NT2/D1 (cell line): Measurements from ENCODE around the gene OR6B2.

ENCODE experiments used
- DNase-seq: peaks from one replicate; pipeline ENCODE4 v3.0.0-alpha.2; 2011; ENCODE audit warnings: low read depth, low spot score
- H3K27me3 ChIP-seq: 2 replicates; pipeline ENCODE4 v1.6.0; 2011; ENCODE audit warnings: mild to moderate bottlenecking; ENCODE audit not compliant: insufficient read length, insufficient read depth
- H3K36me3 ChIP-seq: 2 replicates; pipeline ENCODE4 v1.6.1; 2011; ENCODE audit warnings: mild to moderate bottlenecking, low read length, mixed read lengths; ENCODE audit not compliant: insufficient read depth, insufficient read length
- H3K4me1 ChIP-seq: 2 replicates; pipeline ENCODE4 v1.5.1; 2011; ENCODE audit not compliant: insufficient read depth, insufficient read length
- H3K4me3 ChIP-seq: 2 replicates; pipeline ENCODE4 v1.5.1; 2011; ENCODE audit warnings: low read depth; ENCODE audit not compliant: insufficient read length
- H3K9ac ChIP-seq: 2 replicates; pipeline ENCODE4 v1.6.0; 2011; ENCODE audit warnings: low read depth; ENCODE audit not compliant: insufficient read length
- H3K9me3 ChIP-seq: 2 replicates; pipeline ENCODE4 v1.5.1; 2011; ENCODE audit warnings: mild to moderate bottlenecking, low read length; ENCODE audit not compliant: insufficient read depth
- SUZ12 ChIP-seq: IDR thresholded peaks from 2 replicates; pipeline ENCODE4 v1.6.1; 2011; ENCODE audit not compliant: insufficient read length, insufficient read depth; ENCODE audit errors: extremely low read depth
- YY1 ChIP-seq: IDR thresholded peaks from 2 replicates; pipeline ENCODE4 v1.6.1; 2011; ENCODE audit not compliant: insufficient read length, insufficient read depth
- ZNF274 ChIP-seq: IDR thresholded peaks from 2 replicates; pipeline ENCODE4 v1.6.1; 2011; ENCODE audit warnings: mild to moderate bottlenecking, low read depth, low read length

The OR6B2 gene

GRCh38 chr2:240066489-240066888 is 36.3 kb upstream of the OR6B2 start:
- Histone ChIP-seq H3K4me3 (no peak overlapping the region), H3K36me3 (no peaks in the 10 kb centered on the region), H3K9me3 (peaks cover 10% of the 10 kb centered on the region; the same call in 1 of the 2 replicates), H3K9ac (no peak overlapping the region), H3K27me3 (no peaks in the 10 kb centered on the region), H3K4me1 (no peaks in the 10 kb centered on the region)
- TF ChIP-seq ZNF274 = no peak
- no peak for TF ChIP-seq SUZ12
- TF ChIP-seq YY1 = no peak
- DNase-seq = no peak

- no peak for DNase-seq
- no peaks in the 10 kb centered on the region for H3K36me3 ChIP-seq
These were observed 34.7 kb upstream of the OR6B2 start for GRCh38 chr2:240064898-240065297.

GRCh38 chr2:240060977-240061591 is 30.9 kb upstream of the OR6B2 start:
- 0 out of 2 replicates have a peak, but pooled peaks cover 5% of the 10 kb centered on the region for H3K9me3 ChIP-seq
- no peaks in the 10 kb centered on the region for H3K36me3 ChIP-seq
- no peaks in the 10 kb centered on the region for H3K27me3 ChIP-seq
- H3K9ac ChIP-seq = no peak overlapping the region
- TF ChIP-seq YY1 (no peak), ZNF274 (no peak), SUZ12 (no peak)
- H3K4me1 ChIP-seq = no peaks in the 10 kb centered on the region
- H3K4me3 ChIP-seq = no peak overlapping the region
- no peak for DNase-seq

More at GRCh38 chr2:240064898-240065297, 34.7 kb upstream of the OR6B2 start:
- H3K9me3 ChIP-seq = peaks cover 10% of the 10 kb centered on the region; the same call in 1 of the 2 replicates
- no peak overlapping the region for H3K9ac ChIP-seq
- H3K4me3 ChIP-seq = no peak overlapping the region
- no peak for TF ChIP-seq ZNF274
- no peak for TF ChIP-seq YY1
- TF ChIP-seq SUZ12 = no peak
- no peaks in the 10 kb centered on the region for H3K27me3 ChIP-seq
- no peaks in the 10 kb centered on the region for H3K4me1 ChIP-seq

- H3K4me1 ChIP-seq = no peaks in the 10 kb centered on the region
- DNase-seq = no peak
- no peak overlapping the region for H3K4me3 ChIP-seq
- no peaks in the 10 kb centered on the region for H3K27me3 ChIP-seq
- TF ChIP-seq SUZ12 (no peak), ZNF274 (no peak), YY1 (no peak)
- H3K9me3 ChIP-seq = no peaks in the 10 kb centered on the region
- H3K9ac ChIP-seq = no peak overlapping the region
- H3K36me3 ChIP-seq = no peaks in the 10 kb centered on the region
These were observed 26.4 kb upstream of the OR6B2 start for GRCh38 chr2:240056678-240057077.

- H3K36me3 ChIP-seq = no peaks in the 10 kb centered on the region
- no peak overlapping the region for H3K9ac ChIP-seq
- TF ChIP-seq SUZ12 = no peak
- TF ChIP-seq YY1 = no peak
- TF ChIP-seq ZNF274 = no peak
- H3K9me3 ChIP-seq = no peaks in the 10 kb centered on the region
- DNase-seq = no peak
- no peaks in the 10 kb centered on the region for H3K27me3 ChIP-seq
- no peaks in the 10 kb centered on the region for H3K4me1 ChIP-seq
- H3K4me3 ChIP-seq = no peak overlapping the region
These were observed 25.1 kb upstream of the OR6B2 start for GRCh38 chr2:240055177-240055917.

- no peak for DNase-seq
- Histone ChIP-seq H3K27me3 (no peaks in the 10 kb centered on the region), H3K4me3 (no peak within 1 kb of the TSS), H3K36me3 (no peaks in the 10 kb centered on the region), H3K9ac (no peak within 1 kb of the TSS), H3K4me1 (no peaks in the 10 kb centered on the region), H3K9me3 (no peaks in the 10 kb centered on the region)
- TF ChIP-seq ZNF274 = no peak
- no peak for TF ChIP-seq SUZ12
- TF ChIP-seq YY1 = no peak
These were observed 23.2 kb upstream of the OR6B2 start, which contains the start of gene OR6B3 for GRCh38 chr2:240053173-240054155. Gene OR6B3, minus strand, starts transcription at chr2:240053521.
